Measurements from ENCODE around the gene MCF2L2.

GRCh38 chr3:183342824-183343223 is 85.6 kb downstream of the MCF2L2 start:
- TF ChIP-seq POLR2A (IDR thresholded peaks at IDR 0.05; ENCODE audit: extremely low read depth, insufficient read length) (no peak), CTCF (IDR thresholded peaks at IDR 0.05; ENCODE audit: low read depth, low read length) (no peak)

Data from NB4 (cell line).